Karpas-422 (cell line): ENCODE measurements around the gene CDC42EP1. TPM values are rescaled to one million over a fixed set of nuclear protein-coding genes. Genes with fewer than 3 reads are reported as not detected.

Experiments
- DNase-seq: peaks from one replicate; pipeline ENCODE4 v3.0.0-alpha.2; 2015
- H2AFZ ChIP-seq: fragments of 200-600 bp; sonication (generic); 2 replicates; pipeline ENCODE4 v1.6.1; 2014; ENCODE audit warnings: antibody characterized with exemption, low read length, mixed read lengths
- H3K27ac ChIP-seq: fragments of 200-600 bp; sonication (generic); 2 replicates; pipeline ENCODE4 v1.5.1; 2014; ENCODE audit warnings: mild to moderate bottlenecking, low read length, moderate library complexity
- H3K27me3 ChIP-seq: fragments of 200-600 bp; sonication (generic); 2 replicates; pipeline ENCODE4 v1.6.1; 2014; ENCODE audit warnings: low read length, mixed read lengths
- H3K36me3 ChIP-seq: fragments of 200-600 bp; sonication (generic); 2 replicates; pipeline ENCODE4 v1.6.1; 2014; ENCODE audit warnings: low read length, mixed read lengths; ENCODE audit not compliant: insufficient read depth
- H3K4me1 ChIP-seq: fragments of 200-600 bp; sonication (generic); 2 replicates; pipeline ENCODE4 v1.6.1; 2014; ENCODE audit warnings: mild to moderate bottlenecking, low read length, mixed read lengths
- H3K4me2 ChIP-seq: fragments of 200-600 bp; sonication (generic); 2 replicates; pipeline ENCODE4 v1.6.1; 2014; ENCODE audit warnings: low read length, low read depth, mild to moderate bottlenecking; ENCODE audit not compliant: poor library complexity, severe bottlenecking
- H3K4me3 ChIP-seq: fragments of 200-600 bp; sonication (generic); 2 replicates; pipeline ENCODE4 v1.5.1; 2014; ENCODE audit warnings: mild to moderate bottlenecking, antibody characterized with exemption, low read length, mixed read lengths
- H3K79me2 ChIP-seq: fragments of 200-600 bp; sonication (generic); 2 replicates; pipeline ENCODE4 v1.6.1; 2014; ENCODE audit warnings: mild to moderate bottlenecking, low read length, mixed read lengths
- H3K9ac ChIP-seq: fragments of 200-600 bp; sonication (generic); 2 replicates; pipeline ENCODE4 v1.6.0; 2014; ENCODE audit warnings: low read length
- H3K9me2 ChIP-seq: fragments of 200-600 bp; sonication (generic), shearing (Covaris generic); replicated peaks from 2 replicates; pipeline ENCODE4 v1.6.0; 2014; ENCODE audit warnings: mild to moderate bottlenecking, low read length, moderate library complexity; ENCODE audit not compliant: insufficient read depth
- H3K9me3 ChIP-seq: fragments of 300-700, 200-600 bp; sonication (generic); 2 replicates; pipeline ENCODE4 v1.6.1; 2014; ENCODE audit warnings: low read length, mixed read lengths
- H4K20me1 ChIP-seq: fragments of 200-600 bp; sonication (generic); 2 replicates; pipeline ENCODE4 v1.6.1; 2014; ENCODE audit warnings: mild to moderate bottlenecking, antibody characterized with exemption, low read length, low read depth; ENCODE audit not compliant: insufficient read depth
- small RNA-seq: library from RNA; depleted of rRNA; stranded (forward); fragments of <200 nt; gene quantifications from one replicate; pipeline ENCODE3, GENCODE V24; 2014
- total RNA-seq: library from RNA; depleted of rRNA; stranded (reverse); fragments of >200 nt; shearing (Covaris generic); gene quantifications from 2 replicates; pipeline ENCODE4 v1.2.3, GENCODE V29; 2014; ENCODE audit warnings: low replicate concordance; rRNA removed

CDC42EP1 gene
- total RNA-seq, 1 experiment from 2014 or later, result not detected

- DNase-seq, result no peak
- Histone ChIP-seq H3K9ac (no peak overlapping the region), H4K20me1 (no peaks in the 10 kb centered on the region), H3K79me2 (peaks cover 8% of the 10 kb centered on the region), H3K4me1 (peaks cover 17% of the 10 kb centered on the region), H3K4me2 (no peak overlapping the region), H2AFZ (no peak overlapping the region), H3K27me3 (no peaks in the 10 kb centered on the region), H3K9me2 (no peaks in the 10 kb centered on the region), H3K9me3 (no peaks in the 10 kb centered on the region), H3K36me3 (peaks cover 8% of the 10 kb centered on the region; the same call in 1 of the 2 replicates), H3K4me3 (no peak overlapping the region), H3K27ac (no peak overlapping the region)
These were observed 56.2 kb downstream of the CDC42EP1 start for GRCh38 chr22:37616201-37617083.

- Histone ChIP-seq H3K27ac (peak overlapping the region; percentile 88), H3K4me2 (peak overlapping the region; percentile 52), H3K4me1 (peaks cover 17% of the 10 kb centered on the region), H3K4me3 (no peak overlapping the region), H3K9me3 (no peaks in the 10 kb centered on the region), H3K9ac (no peak overlapping the region), H2AFZ (no peak overlapping the region), H3K9me2 (no peaks in the 10 kb centered on the region), H3K27me3 (no peaks in the 10 kb centered on the region), H3K36me3 (peaks cover 7% of the 10 kb centered on the region; the same call in 1 of the 2 replicates), H3K79me2 (peaks cover 5% of the 10 kb centered on the region; the same call in 1 of the 2 replicates), H4K20me1 (no peaks in the 10 kb centered on the region)
- no peak for DNase-seq
These were observed 57.2 kb downstream of the CDC42EP1 start for GRCh38 chr22:37617431-37617830.

GRCh38 chr22:37618072-37618656 is 57.9 kb downstream of the CDC42EP1 start:
- H2AFZ ChIP-seq, result no peak overlapping the region
- peak; percentile 86 for DNase-seq
- no peaks in the 10 kb centered on the region for H3K79me2 ChIP-seq
- H3K9me3 ChIP-seq, result no peaks in the 10 kb centered on the region
- peak overlapping the region; percentile 47 for H3K9ac ChIP-seq
- peak overlapping the region; percentile 25; the same call in 1 of the 2 replicates for H3K4me3 ChIP-seq
- H3K9me2 ChIP-seq, result no peaks in the 10 kb centered on the region
- 0 out of 2 replicates have a peak, but pooled peaks cover 2% of the 10 kb centered on the region for H4K20me1 ChIP-seq
- peaks cover 17% of the 10 kb centered on the region for H3K4me1 ChIP-seq
- peak overlapping the region; percentile 88 for H3K27ac ChIP-seq
- H3K4me2 ChIP-seq, result peak overlapping the region; percentile 52
- peaks cover 7% of the 10 kb centered on the region; the same call in 1 of the 2 replicates for H3K36me3 ChIP-seq
- no peaks in the 10 kb centered on the region for H3K27me3 ChIP-seq

GRCh38 chr22:37618674-37619073 is 58.4 kb downstream of the CDC42EP1 start:
- peak overlapping the region; percentile 88 for H3K27ac ChIP-seq

More at GRCh38 chr22:37618674-37619073, 58.4 kb downstream of the CDC42EP1 start:
- H3K79me2 ChIP-seq, result no peaks in the 10 kb centered on the region
- 0 out of 2 replicates have a peak, but pooled peaks cover 4% of the 10 kb centered on the region for H4K20me1 ChIP-seq
- no peaks in the 10 kb centered on the region for H3K9me2 ChIP-seq
- no peak overlapping the region; the same call in 1 of the 2 replicates for H3K4me3 ChIP-seq
- peak overlapping the region; percentile 47 for H3K9ac ChIP-seq
- peaks cover 8% of the 10 kb centered on the region; the same call in 1 of the 2 replicates for H3K36me3 ChIP-seq
- no peaks in the 10 kb centered on the region for H3K27me3 ChIP-seq
- H3K9me3 ChIP-seq, result no peaks in the 10 kb centered on the region
- no peak overlapping the region for H2AFZ ChIP-seq
- peaks cover 19% of the 10 kb centered on the region for H3K4me1 ChIP-seq
- H3K4me2 ChIP-seq, result peak overlapping the region; percentile 52
- DNase-seq, result no peak

Small RNA genes lying within 50 kb of the gene (small RNA-seq; reads per million reads assigned to genes)
- gene RF00017, result not detected

Other genes with a start within 250 kb of the CDC42EP1 start
- gene ELFN2, start 133.0 kb upstream of the CDC42EP1 start, total RNA-seq, result not detected in 2 replicates
- gene MFNG, start 74.1 kb upstream of the CDC42EP1 start, total RNA-seq, result 91.1 and 105 TPM in 2 replicates
- not detected in 2 replicates for gene CARD10, start 41.1 kb upstream of the CDC42EP1 start, total RNA-seq
- gene LGALS2, start 19.6 kb downstream of the CDC42EP1 start, total RNA-seq, result not detected in 2 replicates
- 64.3 and 97.3 TPM in 2 replicates for gene GGA1, start 48.4 kb downstream of the CDC42EP1 start, total RNA-seq
- 43.2 and 50.4 TPM in 2 replicates for gene SH3BP1, start 79.2 kb downstream of the CDC42EP1 start, total RNA-seq
- 75.3 and 78.9 TPM in 2 replicates for gene PDXP, start 98.2 kb downstream of the CDC42EP1 start, total RNA-seq
- 288 and 308 TPM in 2 replicates for gene LGALS1, start 115.2 kb downstream of the CDC42EP1 start, total RNA-seq
- gene NOL12, start 125.9 kb downstream of the CDC42EP1 start, total RNA-seq, result 12.3 and 48.1 TPM in 2 replicates
- gene TRIOBP, start 136.6 kb downstream of the CDC42EP1 start, total RNA-seq, result 14.6 and 45.6 TPM in 2 replicates
- 36.6 and 87.8 TPM in 2 replicates for gene GCAT, start 247.5 kb downstream of the CDC42EP1 start, total RNA-seq